Measurements from ENCODE around the gene KIR3DL2.
"Not testable (repeated sequence)": the region's sequence is repeated elsewhere in the genome, so short reads cannot be mapped to it uniquely, and the experiment has no call there.

The KIR3DL2 gene

DNA sequence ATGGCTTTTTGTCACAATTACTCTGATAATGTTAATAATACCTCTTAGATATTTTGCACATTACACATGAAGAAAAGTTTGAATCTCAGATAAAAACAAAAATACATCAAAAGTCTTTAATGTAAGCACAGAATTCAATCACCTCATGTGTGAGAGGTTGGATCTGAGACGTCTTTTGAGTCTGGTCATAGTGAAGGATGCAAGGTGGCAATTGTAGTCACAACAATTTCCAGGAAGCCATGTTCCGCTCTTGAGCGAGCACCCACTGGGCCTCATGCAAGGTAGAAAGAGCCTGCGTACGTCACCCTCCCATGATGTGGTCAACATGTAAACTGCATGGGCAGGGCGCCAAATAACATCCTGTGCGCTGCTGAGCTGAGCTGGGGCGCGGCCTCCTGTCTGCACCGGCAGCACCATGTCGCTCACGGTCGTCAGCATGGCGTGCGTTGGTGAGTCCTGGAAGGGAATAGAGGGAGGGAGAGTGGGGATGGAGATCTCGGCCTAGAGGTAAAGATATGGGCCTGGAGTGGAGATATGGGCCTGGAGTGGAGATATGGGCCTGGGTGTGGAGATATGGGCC lies at the start of gene KIR3DL2:
Gene KIR3DL2, plus strand, starts transcription at position 383 of the 580 bp plus-strand sequence. Its CDS starts 33 bp downstream, at position 416.
- not testable (repeated sequence) for H3K36me3 Mint-ChIP-seq, H3K27ac Mint-ChIP-seq, H3K9me3 Mint-ChIP-seq, H3K4me1 Mint-ChIP-seq, ATAC-seq, H3K4me3 Mint-ChIP-seq
- H3K27me3 Mint-ChIP-seq: peaks cover 28% of the 10 kb centered on the region

DNA sequence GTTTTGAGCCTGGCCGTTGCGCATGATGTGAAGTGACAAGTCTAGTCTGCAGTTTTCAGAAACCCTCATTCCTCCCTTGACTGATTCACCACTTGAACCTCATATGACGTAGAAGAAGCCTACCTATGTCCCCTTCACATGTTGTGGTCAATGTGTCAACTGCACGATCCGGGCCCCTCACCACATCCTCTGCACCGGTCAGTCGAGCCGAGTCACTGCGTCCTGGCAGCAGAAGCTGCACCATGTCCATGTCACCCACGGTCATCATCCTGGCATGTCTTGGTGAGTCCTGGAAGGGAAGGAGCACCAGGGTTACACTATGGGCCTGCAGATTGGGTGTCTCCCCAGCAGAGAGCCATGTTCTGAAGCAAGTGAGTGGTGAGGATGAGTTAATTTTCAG lies 46.8 kb upstream of the KIR3DL2 start, which contains the start of gene KIR2DL4:
Gene KIR2DL4, plus strand, starts transcription at position 201 of the 400 bp plus-strand sequence. Its CDS starts 42 bp downstream, at position 243.
- Mint-ChIP-seq H3K4me3 (no peak within 1 kb of the TSS), H3K9me3 (peaks cover 12% of the 10 kb centered on the region), H3K4me1 (no peaks in the 10 kb centered on the region), H3K27ac (no peak within 1 kb of the TSS), H3K27me3 (peaks cover 45% of the 10 kb centered on the region), H3K36me3 (no peaks in the 10 kb centered on the region)
- ATAC-seq: no peak

DNA sequence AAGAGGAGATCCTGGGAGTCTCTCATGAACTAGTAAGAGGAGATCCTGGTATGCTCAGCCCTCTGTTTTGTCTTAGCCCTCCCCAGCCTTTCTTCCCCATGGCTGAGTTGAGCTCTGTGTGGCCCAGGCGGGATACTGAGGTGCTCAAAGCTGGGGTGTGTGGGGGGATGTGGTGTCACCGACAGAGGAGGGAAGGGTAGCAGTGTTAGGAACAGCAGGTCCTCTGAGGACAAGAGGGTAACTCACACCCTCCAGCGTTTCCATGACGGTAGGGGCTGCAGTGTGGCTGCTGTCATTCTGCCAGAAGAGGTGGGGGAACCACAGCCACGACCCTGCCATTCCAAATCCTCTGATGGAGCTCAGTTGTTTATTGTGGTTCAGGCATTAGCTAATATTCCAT lies 46.1 kb upstream of the KIR3DL2 start:
- Mint-ChIP-seq H3K9me3 (peaks cover 13% of the 10 kb centered on the region), H3K27ac (no peak overlapping the region)

DNA sequence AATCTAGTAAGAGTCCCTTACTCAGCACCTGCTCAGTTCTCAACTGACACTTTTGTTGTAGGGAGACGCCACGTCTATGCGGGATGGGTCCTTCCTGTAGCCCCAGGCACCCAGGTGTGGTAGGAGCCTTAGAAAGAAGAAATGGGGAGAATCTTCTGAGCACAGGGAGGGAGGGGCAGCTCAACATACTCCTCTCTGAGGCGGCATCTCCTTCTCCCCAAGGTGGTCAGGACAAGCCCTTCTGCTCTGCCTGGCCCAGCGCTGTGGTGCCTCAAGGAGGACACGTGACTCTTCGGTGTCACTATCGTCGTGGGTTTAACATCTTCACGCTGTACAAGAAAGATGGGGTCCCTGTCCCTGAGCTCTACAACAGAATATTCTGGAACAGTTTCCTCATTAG lies 45.7 kb upstream of the KIR3DL2 start:
- Mint-ChIP-seq H3K4me1 (no peaks in the 10 kb centered on the region), H3K36me3 (no peaks in the 10 kb centered on the region), H3K9me3 (peaks cover 12% of the 10 kb centered on the region), H3K4me3 (no peak overlapping the region), H3K27me3 (peaks cover 39% of the 10 kb centered on the region), H3K27ac (no peak overlapping the region)
- ATAC-seq: no peak

More for the DNA sequence above, 46.1 kb upstream of the KIR3DL2 start:
- Mint-ChIP-seq H3K4me1 (no peaks in the 10 kb centered on the region), H3K36me3 (no peaks in the 10 kb centered on the region), H3K4me3 (no peak overlapping the region), H3K27me3 (peaks cover 39% of the 10 kb centered on the region)
- peak; percentile 31 for ATAC-seq

DNA sequence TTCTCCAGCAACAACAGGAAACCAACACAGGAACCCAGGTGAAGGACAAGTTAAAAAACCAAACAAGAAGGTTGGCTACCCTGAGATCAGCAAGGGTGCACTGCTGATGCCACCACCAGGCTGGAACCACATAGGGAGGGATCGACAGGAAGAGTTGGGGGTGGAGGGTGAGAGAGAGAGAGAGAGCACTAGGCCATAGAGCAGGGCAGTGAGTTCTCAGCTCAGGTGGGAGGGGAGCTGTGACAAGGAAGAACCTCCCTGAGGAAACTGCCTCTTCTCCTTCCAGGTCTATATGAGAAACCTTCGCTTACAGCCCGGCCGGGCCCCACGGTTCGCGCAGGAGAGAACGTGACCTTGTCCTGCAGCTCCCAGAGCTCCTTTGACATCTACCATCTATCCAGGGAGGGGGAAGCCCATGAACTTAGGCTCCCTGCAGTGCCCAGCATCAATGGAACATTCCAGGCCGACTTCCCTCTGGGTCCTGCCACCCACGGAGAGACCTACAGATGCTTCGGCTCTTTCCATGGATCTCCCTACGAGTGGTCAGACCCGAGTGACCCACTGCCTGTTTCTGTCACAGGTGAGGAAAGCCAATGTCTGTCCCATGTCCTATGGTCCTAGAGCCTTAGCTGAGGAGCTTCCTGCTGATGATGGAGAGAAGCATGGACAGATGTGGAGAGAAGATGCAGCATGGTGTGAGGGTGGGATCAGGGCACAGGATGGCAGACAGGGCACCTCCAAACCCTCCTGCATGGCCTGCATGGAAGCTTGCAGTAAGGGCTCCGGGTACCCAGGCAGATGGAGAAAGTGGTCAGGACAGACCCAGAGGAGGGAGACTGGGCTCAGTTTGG lies 44.4 kb upstream of the KIR3DL2 start:
- Mint-ChIP-seq H3K4me1 (no peaks in the 10 kb centered on the region), H3K27me3 (peaks cover 46% of the 10 kb centered on the region), H3K9me3 (peaks cover 16% of the 10 kb centered on the region), H3K4me3 (no peak overlapping the region), H3K27ac (no peak overlapping the region), H3K36me3 (no peaks in the 10 kb centered on the region)
- no peak for ATAC-seq

DNA sequence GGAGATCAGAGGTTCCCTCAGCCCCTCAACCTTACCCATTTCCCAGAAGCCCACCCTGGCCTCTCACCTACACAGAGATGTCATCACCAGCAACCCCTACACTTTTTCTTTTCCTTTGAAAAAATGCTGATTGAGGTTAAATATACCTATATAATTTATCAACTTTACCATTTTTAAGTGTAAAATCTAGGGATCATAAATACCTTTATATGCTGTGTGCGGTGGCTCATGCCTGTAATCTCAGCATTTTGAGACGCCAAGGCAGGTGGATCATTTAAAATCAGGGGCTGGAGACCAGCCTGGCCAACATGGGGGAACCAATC lies 43.8 kb upstream of the KIR3DL2 start:
- H3K4me1 Mint-ChIP-seq: no peaks in the 10 kb centered on the region
- no peak for ATAC-seq
- H3K4me3 Mint-ChIP-seq: no peak overlapping the region
- peaks cover 12% of the 10 kb centered on the region for H3K9me3 Mint-ChIP-seq
- H3K27me3 Mint-ChIP-seq: peaks cover 48% of the 10 kb centered on the region
- H3K27ac Mint-ChIP-seq: no peak overlapping the region
- no peaks in the 10 kb centered on the region for H3K36me3 Mint-ChIP-seq

DNA sequence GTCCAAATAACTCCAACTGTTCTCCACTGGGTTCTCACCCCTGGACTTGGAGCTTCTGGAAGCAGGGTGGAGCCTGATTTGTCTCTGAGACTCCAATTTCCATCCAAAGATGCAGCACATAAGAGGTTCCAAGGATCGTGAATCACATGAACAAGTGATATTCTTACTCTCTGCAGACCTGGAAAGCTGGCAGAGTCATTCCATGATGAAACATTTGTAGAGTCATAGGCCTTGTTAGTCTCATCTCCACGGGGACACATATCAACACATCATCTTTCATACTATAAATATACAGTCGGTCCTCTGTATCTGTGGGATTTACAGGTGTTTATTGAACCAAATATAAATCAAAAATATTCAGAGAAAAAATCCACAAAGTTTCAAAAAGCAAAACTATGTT lies 35.7 kb upstream of the KIR3DL2 start:
- not testable (repeated sequence) for H3K36me3 Mint-ChIP-seq, H3K4me1 Mint-ChIP-seq, H3K4me3 Mint-ChIP-seq, H3K27ac Mint-ChIP-seq, ATAC-seq
- peaks cover 37% of the 10 kb centered on the region for H3K27me3 Mint-ChIP-seq
- H3K9me3 Mint-ChIP-seq: peaks cover 12% of the 10 kb centered on the region

DNA sequence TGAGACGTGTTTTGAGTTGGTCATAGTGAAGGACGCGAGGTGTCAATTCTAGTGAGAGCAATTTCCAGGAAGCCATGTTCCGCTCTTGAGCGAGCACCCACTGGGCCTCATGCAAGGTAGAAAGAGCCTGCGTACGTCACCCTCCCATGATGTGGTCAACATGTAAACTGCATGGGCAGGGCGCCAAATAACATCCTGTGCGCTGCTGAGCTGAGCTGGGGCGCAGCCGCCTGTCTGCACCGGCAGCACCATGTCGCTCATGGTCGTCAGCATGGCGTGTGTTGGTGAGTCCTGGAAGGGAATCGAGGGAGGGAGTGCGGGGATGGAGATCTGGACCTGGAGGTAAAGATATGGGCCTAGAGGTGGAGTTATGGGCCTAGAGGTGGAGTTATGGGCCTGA lies 34.0 kb upstream of the KIR3DL2 start, which contains the start of gene KIR3DL1:
Gene KIR3DL1, plus strand, starts transcription at position 218 of the 400 bp plus-strand sequence.
- not testable (repeated sequence) for H3K4me3 Mint-ChIP-seq, H3K36me3 Mint-ChIP-seq, H3K9me3 Mint-ChIP-seq, H3K27ac Mint-ChIP-seq, ATAC-seq, H3K4me1 Mint-ChIP-seq
- H3K27me3 Mint-ChIP-seq: peaks cover 39% of the 10 kb centered on the region

DNA sequence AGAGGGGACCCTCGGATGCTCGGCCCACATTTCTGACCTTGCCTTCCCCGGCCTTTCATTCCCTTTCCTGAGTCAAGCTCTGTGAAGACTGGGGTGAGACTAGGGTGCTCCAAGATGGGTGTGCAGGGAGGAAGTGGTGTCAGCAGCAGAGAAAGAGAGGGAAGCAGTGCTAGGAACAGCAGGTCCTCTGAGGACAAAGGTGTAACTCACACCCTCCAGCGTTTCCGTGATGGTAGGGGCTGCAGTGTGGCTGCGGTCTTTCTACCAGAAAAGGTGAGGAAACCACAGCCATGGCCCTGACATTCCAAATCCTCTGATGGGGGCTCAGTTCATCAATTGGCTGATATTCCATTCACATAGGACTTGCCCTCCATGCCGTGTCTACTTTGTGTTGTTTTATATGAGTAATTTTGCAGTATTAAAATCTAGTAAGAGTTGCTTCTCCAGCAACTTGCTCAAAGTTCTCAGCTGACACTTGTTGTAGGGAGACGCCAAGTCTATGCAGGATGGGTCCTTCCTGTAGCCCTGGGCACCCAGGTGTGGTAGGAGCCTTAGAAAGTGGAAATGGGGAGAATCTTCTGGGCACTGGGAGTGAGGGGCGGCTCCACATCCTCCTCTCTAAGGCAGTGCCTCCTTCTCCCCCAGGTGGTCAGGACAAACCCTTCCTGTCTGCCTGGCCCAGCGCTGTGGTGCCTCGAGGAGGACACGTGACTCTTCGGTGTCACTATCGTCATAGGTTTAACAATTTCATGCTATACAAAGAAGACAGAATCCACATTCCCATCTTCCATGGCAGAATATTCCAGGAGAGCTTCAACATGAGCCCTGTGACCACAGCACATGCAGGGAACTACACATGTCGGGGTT lies 32.3 kb upstream of the KIR3DL2 start:
- Mint-ChIP-seq H3K4me1 (no peaks in the 10 kb centered on the region), H3K27me3 (peaks cover 31% of the 10 kb centered on the region), H3K9me3 (no peaks in the 10 kb centered on the region), H3K27ac (no peak overlapping the region), H3K36me3 (no peaks in the 10 kb centered on the region), H3K4me3 (no peak overlapping the region)
- ATAC-seq: no peak

DNA sequence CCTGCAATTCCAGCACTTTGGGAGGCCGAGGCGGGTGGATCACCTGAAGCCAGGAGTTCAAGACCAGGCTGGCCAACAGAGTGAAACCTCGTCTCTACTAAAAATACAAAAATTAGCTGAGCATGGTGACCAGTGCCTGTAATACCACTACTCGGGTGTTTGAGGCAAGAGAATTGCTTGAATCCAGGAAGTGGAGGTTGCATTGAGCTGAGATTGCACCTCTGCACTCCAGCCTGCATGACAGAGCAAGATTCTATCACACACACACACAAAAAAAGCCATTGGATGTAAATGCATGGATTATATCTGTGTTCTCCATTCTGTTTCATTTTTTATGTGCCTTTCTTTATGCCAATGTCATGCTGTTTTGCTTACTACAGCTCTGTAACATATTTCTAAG lies 25.8 kb upstream of the KIR3DL2 start:
- ATAC-seq, H3K4me1 Mint-ChIP-seq, H3K27ac Mint-ChIP-seq, H3K9me3 Mint-ChIP-seq, H3K36me3 Mint-ChIP-seq, H3K4me3 Mint-ChIP-seq: not testable (repeated sequence)
- H3K27me3 Mint-ChIP-seq: peaks cover 19% of the 10 kb centered on the region

DNA sequence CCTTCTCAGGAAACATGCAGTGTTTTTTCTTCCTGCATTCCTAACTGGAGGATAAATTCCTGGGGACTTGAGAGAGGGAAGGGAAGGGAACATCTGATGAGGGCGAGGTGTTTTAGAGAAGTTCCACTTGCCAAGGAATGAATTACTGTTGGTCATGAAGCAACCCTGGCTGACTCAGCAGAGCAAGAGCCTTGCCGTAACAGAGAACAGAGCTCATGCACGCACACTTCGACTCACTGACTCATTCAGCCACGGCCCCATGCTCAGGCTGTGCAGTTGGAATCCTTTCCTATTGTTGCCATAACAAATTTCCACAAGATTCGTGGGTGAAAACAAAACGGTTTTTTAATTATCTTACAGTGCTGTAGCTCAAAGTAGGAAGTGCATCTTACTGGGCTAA lies 24.9 kb upstream of the KIR3DL2 start:
- not testable (repeated sequence) for H3K27ac Mint-ChIP-seq, H3K36me3 Mint-ChIP-seq, H3K4me1 Mint-ChIP-seq, H3K4me3 Mint-ChIP-seq, ATAC-seq, H3K9me3 Mint-ChIP-seq
- H3K27me3 Mint-ChIP-seq: peaks cover 15% of the 10 kb centered on the region

DNA sequence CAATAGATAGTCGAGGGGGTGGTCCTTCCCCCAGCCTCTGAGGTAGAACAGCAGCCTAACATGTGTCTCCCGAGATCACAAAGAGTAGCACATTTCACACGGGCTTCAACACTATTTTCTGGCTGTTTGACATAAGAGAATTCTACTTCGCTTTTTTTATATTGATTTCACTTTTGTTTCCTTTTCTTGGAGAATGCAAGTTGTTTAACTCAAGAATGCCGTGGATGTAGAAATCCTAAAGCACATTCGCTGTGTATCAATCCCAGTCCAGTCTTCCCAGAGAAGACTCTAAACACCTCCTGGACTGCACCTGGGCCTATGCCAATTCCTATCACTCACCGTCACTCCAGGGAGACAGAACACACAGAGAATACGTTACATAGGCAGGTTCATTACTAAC lies 22.2 kb upstream of the KIR3DL2 start:
- ATAC-seq, H3K4me3 Mint-ChIP-seq, H3K9me3 Mint-ChIP-seq, H3K4me1 Mint-ChIP-seq, H3K36me3 Mint-ChIP-seq, H3K27ac Mint-ChIP-seq: not testable (repeated sequence)
- H3K27me3 Mint-ChIP-seq: peaks cover 15% of the 10 kb centered on the region

DNA sequence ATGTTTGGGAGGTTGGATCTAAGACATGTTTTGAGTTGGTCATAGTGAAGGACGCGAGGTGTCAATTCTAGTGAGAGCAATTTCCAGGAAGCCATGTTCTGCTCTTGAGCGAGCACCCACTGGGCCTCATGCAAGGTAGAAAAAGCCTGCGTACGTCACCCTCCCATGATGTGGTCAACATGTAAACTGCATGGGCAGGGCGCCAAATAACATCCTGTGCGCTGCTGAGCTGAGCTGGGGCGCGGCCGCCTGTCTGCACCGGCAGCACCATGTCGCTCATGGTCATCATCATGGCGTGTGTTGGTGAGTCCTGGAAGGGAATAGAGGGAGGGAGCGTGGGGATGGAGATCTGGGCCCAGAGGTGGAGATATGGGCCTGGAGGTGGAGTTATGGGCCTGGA lies 17.7 kb upstream of the KIR3DL2 start, which contains the start of gene KIR2DS4:
Gene KIR2DS4, plus strand, starts transcription at position 181 of the 400 bp plus-strand sequence.
- H3K27me3 Mint-ChIP-seq: peaks cover 29% of the 10 kb centered on the region
- ATAC-seq, H3K4me3 Mint-ChIP-seq, H3K9me3 Mint-ChIP-seq, H3K27ac Mint-ChIP-seq, H3K4me1 Mint-ChIP-seq, H3K36me3 Mint-ChIP-seq: not testable (repeated sequence)

DNA sequence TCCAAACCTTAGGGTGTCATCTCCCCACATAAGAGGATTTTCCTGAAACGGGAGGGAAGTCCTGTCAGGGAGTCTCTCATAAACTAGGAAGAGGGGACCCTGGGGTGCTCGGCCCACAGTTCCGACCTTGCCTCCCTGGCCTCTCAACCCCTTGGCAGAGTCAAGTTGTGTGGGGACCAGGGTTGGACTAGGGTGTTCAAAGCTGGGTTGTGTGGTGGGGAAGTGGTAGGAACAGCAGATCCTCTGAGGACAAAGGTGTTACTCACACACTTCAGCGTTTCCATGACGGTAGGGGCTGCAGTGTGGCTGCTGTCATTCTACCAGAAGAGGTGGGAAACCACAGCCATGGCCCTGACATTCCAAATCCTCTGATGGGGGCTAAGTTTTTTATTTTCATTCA lies 15.1 kb upstream of the KIR3DL2 start:
- peaks cover 36% of the 10 kb centered on the region for H3K27me3 Mint-ChIP-seq
- not testable (repeated sequence) for H3K27ac Mint-ChIP-seq, H3K36me3 Mint-ChIP-seq, H3K4me3 Mint-ChIP-seq, ATAC-seq, H3K4me1 Mint-ChIP-seq
- H3K9me3 Mint-ChIP-seq: peaks cover 13% of the 10 kb centered on the region

DNA sequence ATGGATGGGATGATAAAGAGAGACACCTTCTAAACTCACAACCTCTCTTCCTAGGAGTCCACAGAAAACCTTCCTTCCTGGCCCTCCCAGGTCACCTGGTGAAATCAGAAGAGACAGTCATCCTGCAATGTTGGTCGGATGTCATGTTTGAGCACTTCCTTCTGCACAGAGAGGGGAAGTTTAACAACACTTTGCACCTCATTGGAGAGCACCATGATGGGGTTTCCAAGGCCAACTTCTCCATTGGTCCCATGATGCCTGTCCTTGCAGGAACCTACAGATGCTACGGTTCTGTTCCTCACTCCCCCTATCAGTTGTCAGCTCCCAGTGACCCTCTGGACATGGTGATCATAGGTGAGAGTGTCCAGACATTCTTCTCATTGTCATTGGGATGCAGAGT lies 12.7 kb upstream of the KIR3DL2 start:
- not testable (repeated sequence) for H3K4me3 Mint-ChIP-seq, H3K4me1 Mint-ChIP-seq, H3K27ac Mint-ChIP-seq, H3K36me3 Mint-ChIP-seq, ATAC-seq
- peaks cover 29% of the 10 kb centered on the region for H3K27me3 Mint-ChIP-seq
- H3K9me3 Mint-ChIP-seq: peaks cover 12% of the 10 kb centered on the region
